ENCODE data around the gene PDE8B. TPM values are rescaled to one million over a fixed set of nuclear protein-coding genes. Genes with fewer than 3 reads are reported as not detected.

PDE8B gene
- total RNA-seq, 1 donor from 2014 or later = under 0.01 TPM

Other genes with a start within 250 kb of the PDE8B start
- gene AGGF1, start 180.3 kb upstream of the PDE8B start, total RNA-seq = 16.1 and 22.3 TPM in 2 replicates
- 0.53 and 0.90 TPM in 2 replicates for gene ZBED3, start 123.4 kb upstream of the PDE8B start, total RNA-seq